OCI-LY3 (cell line): Measurements from ENCODE around the gene EMSY.

Experiments used
- CTCF ChIP-seq: fragments of 200-600, 300-600 bp; sonication (generic); IDR thresholded peaks from 2 replicates; pipeline ENCODE4 v1.5.1; 2014; ENCODE audit warnings: antibody characterized with exemption, low read length, low read depth
- EZH2phosphoT487 ChIP-seq: fragments of 200-600 bp; shearing (Covaris generic); IDR thresholded peaks from 2 replicates; pipeline ENCODE4 v1.6.1; 2018; ENCODE audit warnings: antibody characterized with exemption, mixed run types, low read depth

DNA sequence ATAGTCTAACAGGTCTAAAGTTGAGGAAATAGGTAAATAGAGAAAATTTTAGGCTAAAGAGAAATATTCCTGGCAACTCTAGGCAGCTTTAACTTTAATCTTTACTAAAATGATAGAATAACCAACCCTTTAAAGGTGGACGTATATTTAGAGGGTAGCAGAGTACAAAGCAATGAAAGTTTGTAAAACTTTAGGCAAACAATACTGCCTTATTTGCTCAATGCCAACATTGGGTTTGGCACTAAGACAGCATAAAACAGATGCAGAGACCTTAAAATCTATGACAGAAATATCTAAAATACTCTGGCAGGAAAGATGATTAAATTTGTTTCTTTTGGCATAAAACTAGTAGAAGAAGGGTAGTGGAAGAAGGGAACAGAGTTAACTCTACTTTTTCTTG lies 70.7 kb downstream of the EMSY start:
- TF ChIP-seq CTCF (no peak), EZH2phosphoT487 (no peak)
